ENCODE data around the gene INPP5A. TPM values are rescaled to one million over a fixed set of nuclear protein-coding genes. Genes with fewer than 3 reads are reported as not detected.
"Not testable (repeated sequence)": the region's sequence is repeated elsewhere in the genome, so short reads cannot be mapped to it uniquely, and the experiment has no call there.

Gene INPP5A
- total RNA-seq, 1 donor from 2014 or later: 35.4 TPM

DNA sequence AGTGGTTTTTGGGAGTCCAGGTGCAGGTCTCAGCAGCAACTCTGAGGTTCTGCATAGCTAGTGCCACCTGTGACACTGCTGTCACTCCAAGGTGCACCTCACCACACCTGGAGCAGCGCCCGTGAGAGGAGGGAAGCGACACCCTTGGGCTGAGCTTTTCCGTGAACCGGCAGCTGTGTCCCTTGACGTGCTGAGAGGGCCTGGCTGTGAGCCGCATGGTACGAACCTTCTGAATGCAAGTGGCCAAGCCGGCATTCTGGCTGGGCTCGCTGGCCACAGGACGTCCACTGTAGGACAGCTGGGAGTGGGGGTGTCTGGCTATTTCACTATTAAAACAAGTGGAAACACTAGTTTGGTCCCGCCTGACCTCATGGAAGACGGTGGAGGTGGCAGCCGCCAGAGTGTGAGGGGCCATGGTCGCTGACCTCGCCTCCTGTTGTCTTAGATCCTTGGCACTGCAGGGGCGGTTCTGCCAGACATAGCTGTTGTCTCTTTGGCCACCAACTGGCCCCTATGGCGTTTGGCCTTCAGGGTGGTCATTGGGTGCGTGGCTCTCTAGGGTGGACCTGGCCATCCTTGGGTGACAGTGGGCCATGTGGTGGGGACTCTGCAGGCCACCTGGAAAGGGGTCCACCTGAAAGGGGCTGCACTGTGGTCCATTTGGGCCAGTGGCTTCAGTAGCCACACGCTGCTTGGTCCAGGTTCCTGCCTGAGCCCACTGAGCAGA lies 12.9 kb downstream of the INPP5A start:
- TF ChIP-seq, protein P1, sequence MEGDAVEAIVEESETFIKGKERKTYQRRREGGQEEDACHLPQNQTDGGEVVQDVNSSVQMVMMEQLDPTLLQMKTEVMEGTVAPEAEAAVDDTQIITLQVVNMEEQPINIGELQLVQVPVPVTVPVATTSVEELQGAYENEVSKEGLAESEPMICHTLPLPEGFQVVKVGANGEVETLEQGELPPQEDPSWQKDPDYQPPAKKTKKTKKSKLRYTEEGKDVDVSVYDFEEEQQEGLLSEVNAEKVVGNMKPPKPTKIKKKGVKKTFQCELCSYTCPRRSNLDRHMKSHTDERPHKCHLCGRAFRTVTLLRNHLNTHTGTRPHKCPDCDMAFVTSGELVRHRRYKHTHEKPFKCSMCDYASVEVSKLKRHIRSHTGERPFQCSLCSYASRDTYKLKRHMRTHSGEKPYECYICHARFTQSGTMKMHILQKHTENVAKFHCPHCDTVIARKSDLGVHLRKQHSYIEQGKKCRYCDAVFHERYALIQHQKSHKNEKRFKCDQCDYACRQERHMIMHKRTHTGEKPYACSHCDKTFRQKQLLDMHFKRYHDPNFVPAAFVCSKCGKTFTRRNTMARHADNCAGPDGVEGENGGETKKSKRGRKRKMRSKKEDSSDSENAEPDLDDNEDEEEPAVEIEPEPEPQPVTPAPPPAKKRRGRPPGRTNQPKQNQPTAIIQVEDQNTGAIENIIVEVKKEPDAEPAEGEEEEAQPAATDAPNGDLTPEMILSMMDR (conservative IDR thresholded peaks at IDR 0.05): no peak
- Mint-ChIP-seq H3K9me3 (no peaks in the 10 kb centered on the region), H3K36me3 (ENCODE audit: low read depth) (no peaks in the 10 kb centered on the region), H3K4me3 (no peak overlapping the region), H3K27ac (ENCODE audit: unreplicated experiment) (no peak overlapping the region), H3K27me3 (ENCODE audit: low read depth) (no peaks in the 10 kb centered on the region), H3K4me1 (peaks cover 5% of the 10 kb centered on the region)
- DNase-seq (ENCODE audit: low read depth, low spot score): no peak

DNA sequence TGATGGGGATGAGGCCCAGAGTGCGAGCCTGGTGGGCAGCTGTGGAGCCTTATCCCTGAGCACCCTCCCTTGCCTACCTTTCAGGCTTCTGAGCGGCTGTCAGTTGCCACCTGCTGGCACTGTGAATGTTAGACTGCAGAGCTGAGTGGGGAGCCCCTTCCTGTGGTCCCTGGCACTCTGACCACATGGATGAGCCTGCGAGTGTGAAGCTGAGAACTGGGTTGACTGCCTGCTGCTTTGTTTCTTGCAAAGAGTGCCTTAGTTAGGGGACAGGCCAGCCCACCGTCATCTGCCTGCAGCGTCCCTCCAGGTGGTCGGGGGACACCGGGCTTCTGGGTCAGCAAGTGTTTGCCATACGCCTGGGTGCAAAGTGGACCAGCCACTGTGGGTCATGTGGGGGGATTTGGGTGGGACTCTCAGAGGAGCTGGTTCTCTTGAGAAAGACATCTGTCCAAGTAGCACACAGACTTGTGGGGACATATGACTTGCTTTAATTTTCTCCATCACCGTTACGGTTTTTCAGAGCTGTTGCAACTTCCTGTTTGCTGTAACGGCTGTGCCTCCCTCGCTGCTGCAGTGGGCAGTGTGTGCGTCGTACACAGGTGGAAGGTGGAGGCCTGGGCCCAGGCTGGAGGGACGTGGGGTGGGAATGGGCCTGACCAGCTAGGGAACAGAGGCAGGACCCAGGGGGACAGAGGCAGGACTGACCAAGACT lies 13.7 kb downstream of the INPP5A start:
- peaks cover 6% of the 10 kb centered on the region for H3K4me1 Mint-ChIP-seq
- no peak overlapping the region for H3K4me3 Mint-ChIP-seq
- no peak for DNase-seq (ENCODE audit: low read depth, low spot score)
- H3K36me3 Mint-ChIP-seq (ENCODE audit: low read depth): no peaks in the 10 kb centered on the region
- no peaks in the 10 kb centered on the region for H3K27me3 Mint-ChIP-seq (ENCODE audit: low read depth)
- H3K27ac Mint-ChIP-seq (ENCODE audit: unreplicated experiment): no peak overlapping the region
- H3K9me3 Mint-ChIP-seq: no peaks in the 10 kb centered on the region
- TF ChIP-seq, protein P1 (conservative IDR thresholded peaks at IDR 0.05): no peak

GRCh38 chr10:132551808-132552130 lies 14.2 kb downstream of the INPP5A start:
- H3K4me1 Mint-ChIP-seq: peaks cover 11% of the 10 kb centered on the region
- H3K36me3 Mint-ChIP-seq (ENCODE audit: low read depth): no peaks in the 10 kb centered on the region
- H3K27me3 Mint-ChIP-seq (ENCODE audit: low read depth): no peaks in the 10 kb centered on the region
- no peak overlapping the region for H3K27ac Mint-ChIP-seq (ENCODE audit: unreplicated experiment)
- no peak for DNase-seq (ENCODE audit: low read depth, low spot score)
- no peaks in the 10 kb centered on the region for H3K9me3 Mint-ChIP-seq
- H3K4me3 Mint-ChIP-seq: no peak overlapping the region
- TF ChIP-seq, protein P1 (conservative IDR thresholded peaks at IDR 0.05): no peak

- not testable (repeated sequence) for H3K4me3 Mint-ChIP-seq; DNase-seq (ENCODE audit: low read depth, low spot score); H3K27me3 Mint-ChIP-seq (ENCODE audit: low read depth); H3K36me3 Mint-ChIP-seq (ENCODE audit: low read depth); H3K27ac Mint-ChIP-seq (ENCODE audit: unreplicated experiment); H3K9me3 Mint-ChIP-seq
- peaks cover 14% of the 10 kb centered on the region for H3K4me1 Mint-ChIP-seq
Measured at GRCh38 chr10:132552635-132553034, 15.0 kb downstream of the INPP5A start.

DNA sequence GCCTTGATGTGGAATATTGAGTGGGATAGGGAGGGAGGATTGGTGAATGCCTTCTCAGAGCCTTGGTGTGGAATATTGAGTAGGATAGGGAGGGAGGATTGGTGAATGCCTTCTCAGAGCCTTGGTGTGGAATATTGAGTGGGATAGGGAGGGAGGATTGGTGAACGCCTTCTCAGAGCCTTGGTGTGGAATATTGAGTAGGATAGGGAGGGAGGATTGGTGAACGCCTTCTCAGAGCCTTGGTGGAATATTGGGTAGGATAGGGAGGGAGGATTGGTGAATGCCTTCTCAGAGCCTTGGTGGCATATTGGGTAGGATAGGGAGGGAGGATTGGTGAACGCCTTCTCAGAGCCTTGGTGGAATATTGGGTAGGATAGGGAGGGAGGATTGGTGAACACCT lies 16.0 kb downstream of the INPP5A start:
- H3K4me3 Mint-ChIP-seq; H3K27me3 Mint-ChIP-seq (ENCODE audit: low read depth); H3K36me3 Mint-ChIP-seq (ENCODE audit: low read depth); H3K9me3 Mint-ChIP-seq; DNase-seq (ENCODE audit: low read depth, low spot score); H3K27ac Mint-ChIP-seq (ENCODE audit: unreplicated experiment): not testable (repeated sequence)
- H3K4me1 Mint-ChIP-seq: peaks cover 14% of the 10 kb centered on the region

DNA sequence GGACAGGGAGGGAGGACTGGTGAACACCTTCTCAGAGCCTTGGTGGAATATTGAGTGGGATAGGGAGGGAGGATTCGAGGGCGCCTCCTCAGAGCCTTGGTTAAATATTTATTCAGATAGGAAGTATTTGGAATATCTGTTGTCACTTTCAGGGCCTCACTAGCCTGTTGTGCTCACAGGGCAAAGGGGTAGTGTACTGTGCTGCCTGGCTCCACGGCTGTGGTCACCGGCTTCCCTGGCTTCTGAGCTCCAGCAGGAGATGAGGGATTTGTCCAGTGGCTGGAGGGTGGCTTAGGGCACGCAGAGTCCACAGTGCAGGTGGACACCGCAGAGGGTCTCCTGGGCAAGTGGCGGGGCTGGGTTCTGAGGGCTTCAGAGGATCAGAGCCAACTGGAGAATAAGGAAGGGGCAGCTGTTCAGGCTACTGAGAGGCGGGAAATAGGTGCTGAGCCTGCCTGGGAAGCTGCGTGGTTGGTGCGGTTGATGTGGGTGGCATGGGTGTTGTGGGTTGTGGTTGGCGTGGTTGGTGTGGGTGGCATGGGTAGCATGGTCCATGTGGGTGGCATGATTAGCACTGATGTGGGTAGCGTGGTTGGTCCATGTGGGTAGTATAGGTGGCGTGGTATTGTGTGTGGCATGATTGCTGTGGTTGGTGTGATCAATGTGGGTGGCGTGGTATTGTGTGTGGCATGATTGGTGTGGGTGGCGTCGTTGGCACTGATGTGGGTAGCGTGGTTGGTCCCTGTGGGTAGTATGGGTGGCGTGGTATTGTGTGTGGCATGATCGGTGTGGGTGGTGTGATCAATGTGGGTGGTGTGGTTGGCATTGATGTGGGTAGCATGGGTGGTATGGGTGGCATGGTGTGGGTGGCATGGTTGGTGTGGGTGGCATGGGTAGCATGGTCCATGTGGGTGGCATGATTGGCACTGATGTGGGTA lies 16.7 kb downstream of the INPP5A start:
- H3K27ac Mint-ChIP-seq (ENCODE audit: unreplicated experiment): no peak overlapping the region
- H3K27me3 Mint-ChIP-seq (ENCODE audit: low read depth): no peaks in the 10 kb centered on the region
- no peak overlapping the region for H3K4me3 Mint-ChIP-seq
- DNase-seq (ENCODE audit: low read depth, low spot score): no peak
- TF ChIP-seq, protein P1 (conservative IDR thresholded peaks at IDR 0.05): no peak
- H3K4me1 Mint-ChIP-seq: peaks cover 10% of the 10 kb centered on the region
- no peaks in the 10 kb centered on the region for H3K9me3 Mint-ChIP-seq
- no peaks in the 10 kb centered on the region for H3K36me3 Mint-ChIP-seq (ENCODE audit: low read depth)
